ENCODE results near the gene TEKT3.

- TF ChIP-seq CTCF (IDR thresholded peaks at IDR 0.05; ENCODE audit: low read depth, low read length) (no peak), EZH2phosphoT487 (IDR thresholded peaks at IDR 0.05; ENCODE audit: low read depth) (no peak)
Measured at GRCh38 chr17:15377616-15378015, 36.2 kb upstream of the TEKT3 start.
